Skeletal muscle cell (primary cell): ENCODE data around the gene PANX2.
"Not testable (repeated sequence)": the region's sequence is repeated elsewhere in the genome, so short reads cannot be mapped to it uniquely, and the experiment has no call there.

ENCODE experiments used
- DNase-seq: peaks from one replicate; pipeline ENCODE4 v3.0.0-alpha.2; 2010; ENCODE audit warnings: low read depth
- H3K4me3 ChIP-seq: 2 replicates; pipeline ENCODE4 v1.5.1; 2011; ENCODE audit warnings: low read depth, mild to moderate bottlenecking, control low read depth, low read length, moderate library complexity

PANX2 gene

GRCh38 chr22:50193621-50194020 is 23.1 kb downstream of the PANX2 start:
- no peak overlapping the region for H3K4me3 ChIP-seq

GRCh38 chr22:50194037-50194805 is 23.7 kb downstream of the PANX2 start:
- no peak overlapping the region for H3K4me3 ChIP-seq
- no peak for DNase-seq

More at GRCh38 chr22:50193621-50194020, 23.1 kb downstream of the PANX2 start:
- no peak for DNase-seq

- no peak overlapping the region for H3K4me3 ChIP-seq
- no peak for DNase-seq
Observed at GRCh38 chr22:50196256-50196655, 25.7 kb downstream of the PANX2 start.

GRCh38 chr22:50197000-50197800 is 26.7 kb downstream of the PANX2 start:
- H3K4me3 ChIP-seq: no peak overlapping the region
- no peak for DNase-seq

- no peak for DNase-seq
- H3K4me3 ChIP-seq: no peak overlapping the region
Observed at GRCh38 chr22:50197856-50198623, 27.5 kb downstream of the PANX2 start.

- H3K4me3 ChIP-seq: no peak overlapping the region
- no peak for DNase-seq
Observed at GRCh38 chr22:50198624-50199017, 28.1 kb downstream of the PANX2 start.

- DNase-seq: no peak
- no peak overlapping the region for H3K4me3 ChIP-seq
Observed at GRCh38 chr22:50199251-50199721, 28.8 kb downstream of the PANX2 start.

GRCh38 chr22:50199829-50200460 is 29.4 kb downstream of the PANX2 start:
- no peak for DNase-seq
- peak overlapping the region; percentile 70 for H3K4me3 ChIP-seq

GRCh38 chr22:50200461-50201190 is 30.1 kb downstream of the PANX2 start, which contains the start of gene SELENOO:
Gene SELENOO (plus strand): TSS chr22:50201011. CDS start chr22:50201037, 26 bp downstream.
- peak; percentile 57 for DNase-seq

GRCh38 chr22:50201191-50202129 is 30.9 kb downstream of the PANX2 start:
- DNase-seq: no peak
- peak overlapping the region; percentile 70 for H3K4me3 ChIP-seq

More at GRCh38 chr22:50200461-50201190, 30.1 kb downstream of the PANX2 start, which contains the start of gene SELENOO:
- H3K4me3 ChIP-seq: peak within 1 kb of the TSS; percentile 70

GRCh38 chr22:50202130-50202666 is 31.7 kb downstream of the PANX2 start:
- peak overlapping the region; percentile 70 for H3K4me3 ChIP-seq
- no peak for DNase-seq

GRCh38 chr22:50203288-50203687 is 32.8 kb downstream of the PANX2 start:
- no peak for DNase-seq
- H3K4me3 ChIP-seq: no peak overlapping the region

GRCh38 chr22:50204571-50204970 is 34.0 kb downstream of the PANX2 start:
- H3K4me3 ChIP-seq: no peak overlapping the region
- DNase-seq: no peak

- DNase-seq, H3K4me3 ChIP-seq: not testable (repeated sequence)
Observed at GRCh38 chr22:50204998-50205397, 34.5 kb downstream of the PANX2 start.

GRCh38 chr22:50205781-50206569 is 35.4 kb downstream of the PANX2 start:
- no peak for DNase-seq
- no peak overlapping the region for H3K4me3 ChIP-seq

- no peak for DNase-seq
Observed at GRCh38 chr22:50206599-50206998, 36.1 kb downstream of the PANX2 start.

More at GRCh38 chr22:50206599-50206998, 36.1 kb downstream of the PANX2 start:
- H3K4me3 ChIP-seq: no peak overlapping the region
